HEK293 (cell line): ENCODE results near the gene FGFR2.

Experiments
- GFI1B ChIP-seq: fragments of 450-650 bp; formaldehyde crosslinking; IDR thresholded peaks from 2 replicates; pipeline ENCODE4 v1.5.1; 2016; ENCODE audit warnings: missing biosample characterization, missing genetic modification characterization
- MEIS1 ChIP-seq: sonication (generic); formaldehyde crosslinking; IDR thresholded peaks from 2 replicates; pipeline ENCODE4 v1.8.1; 2022; ENCODE audit warnings: missing genetic modification reagents, mild to moderate bottlenecking, borderline replicate concordance
- MYNN ChIP-seq: fragments of 450-650 bp; formaldehyde crosslinking; IDR thresholded peaks from 2 replicates; pipeline ENCODE4 v1.5.1; 2016; ENCODE audit warnings: missing biosample characterization, missing genetic modification characterization, borderline replicate concordance
- MZF1 ChIP-seq: fragments of 450-650 bp; formaldehyde crosslinking; IDR thresholded peaks from 2 replicates; pipeline ENCODE4 v1.5.1; 2017; ENCODE audit warnings: missing biosample characterization, missing genetic modification characterization, borderline replicate concordance
- SETDB1 ChIP-seq: IDR thresholded peaks from one replicate; pipeline ENCODE4 v1.6.1; 2017; ENCODE audit warnings: mild to moderate bottlenecking, low read length, moderate library complexity, mixed read lengths; ENCODE audit not compliant: insufficient read length
- ZBTB26 ChIP-seq: fragments of 450-650 bp; formaldehyde crosslinking; optimal IDR thresholded peaks from 2 replicates; pipeline ENCODE3; 2016; ENCODE audit warnings: missing biosample characterization, mild to moderate bottlenecking, missing genetic modification characterization
- ZFP37 ChIP-seq: fragments of 450-650 bp; formaldehyde crosslinking; IDR thresholded peaks from 2 replicates; pipeline ENCODE4 v1.5.1; 2016; ENCODE audit warnings: missing biosample characterization, missing genetic modification characterization
- ZFP69B ChIP-seq: fragments of 450-650 bp; formaldehyde crosslinking; IDR thresholded peaks from 2 replicates; pipeline ENCODE4 v1.5.1; 2016; ENCODE audit warnings: missing biosample characterization, missing genetic modification characterization
- ZNF10 ChIP-seq: fragments of 450-650 bp; formaldehyde crosslinking; IDR thresholded peaks from 2 replicates; pipeline ENCODE4 v1.5.1; 2017; ENCODE audit warnings: missing biosample characterization, missing genetic modification characterization
- ZNF132 ChIP-seq: fragments of 450-650 bp; formaldehyde crosslinking; IDR thresholded peaks from 2 replicates; pipeline ENCODE4 v1.5.1; 2017; ENCODE audit warnings: missing biosample characterization, missing genetic modification characterization, borderline replicate concordance
- ZNF133 ChIP-seq: fragments of 450-650 bp; formaldehyde crosslinking; IDR thresholded peaks from 2 replicates; pipeline ENCODE4 v1.5.1; 2016; ENCODE audit warnings: missing biosample characterization, missing genetic modification characterization
- ZNF175 ChIP-seq: fragments of 450-650 bp; formaldehyde crosslinking; IDR thresholded peaks from 2 replicates; pipeline ENCODE4 v1.5.1; 2016; ENCODE audit warnings: missing biosample characterization, missing genetic modification characterization
- ZNF248 ChIP-seq: fragments of 450-650 bp; formaldehyde crosslinking; IDR thresholded peaks from 2 replicates; pipeline ENCODE4 v1.5.1; 2017; ENCODE audit warnings: missing biosample characterization, missing genetic modification characterization
- ZNF292 ChIP-seq: fragments of 450-650 bp; formaldehyde crosslinking; IDR thresholded peaks from 2 replicates; pipeline ENCODE4 v1.5.1; 2016; ENCODE audit warnings: low read depth, missing biosample characterization, missing genetic modification characterization, borderline replicate concordance
- ZNF416 ChIP-seq: fragments of 450-650 bp; formaldehyde crosslinking; IDR thresholded peaks from 2 replicates; pipeline ENCODE4 v1.5.1; 2016; ENCODE audit warnings: missing biosample characterization, missing genetic modification characterization
- ZNF544 ChIP-seq: fragments of 450-650 bp; formaldehyde crosslinking; IDR thresholded peaks from 2 replicates; pipeline ENCODE4 v1.5.0; 2017; ENCODE audit warnings: missing biosample characterization, missing genetic modification characterization
- ZNF645 ChIP-seq: fragments of 450-650 bp; formaldehyde crosslinking; IDR thresholded peaks from 2 replicates; pipeline ENCODE4; 2016; ENCODE audit warnings: missing biosample characterization, missing genetic modification characterization
- ZNF654 ChIP-seq: fragments of 450-650 bp; formaldehyde crosslinking; IDR thresholded peaks from 2 replicates; pipeline ENCODE4 v1.5.1; 2016; ENCODE audit warnings: low read depth, missing biosample characterization, missing genetic modification characterization
- ZNF701 ChIP-seq: fragments of 450-650 bp; formaldehyde crosslinking; IDR thresholded peaks from 2 replicates; pipeline ENCODE4 v1.5.1; 2016; ENCODE audit warnings: missing biosample characterization, missing genetic modification characterization
- ZNF76 ChIP-seq: fragments of 450-650 bp; formaldehyde crosslinking; IDR thresholded peaks from 2 replicates; pipeline ENCODE4; 2016; ENCODE audit warnings: low read depth, missing biosample characterization, missing genetic modification characterization, borderline replicate concordance
- ZNF776 ChIP-seq: fragments of 450-650 bp; formaldehyde crosslinking; IDR thresholded peaks from 2 replicates; pipeline ENCODE4 v1.5.0; 2017; ENCODE audit warnings: missing biosample characterization, missing genetic modification characterization, borderline replicate concordance
- ZNF777 ChIP-seq: fragments of 450-650 bp; formaldehyde crosslinking; IDR thresholded peaks from 2 replicates; pipeline ENCODE4 v1.5.1; 2017; ENCODE audit warnings: missing biosample characterization, missing genetic modification characterization, borderline replicate concordance
- ZNF792 ChIP-seq: fragments of 450-650 bp; formaldehyde crosslinking; IDR thresholded peaks from 2 replicates; pipeline ENCODE4 v1.5.1; 2016; ENCODE audit warnings: missing biosample characterization, missing genetic modification characterization
- ZNF837 ChIP-seq: fragments of 450-650 bp; formaldehyde crosslinking; IDR thresholded peaks from 2 replicates; pipeline ENCODE4 v1.5.1; 2016; ENCODE audit warnings: missing biosample characterization, missing genetic modification characterization
- ZSCAN23 ChIP-seq: fragments of 450-650 bp; formaldehyde crosslinking; IDR thresholded peaks from 2 replicates; pipeline ENCODE4 v1.5.1; 2016; ENCODE audit warnings: missing biosample characterization, missing genetic modification characterization
- TF ChIP-seq, protein P1 (sequence below): fragments of 450-650 bp; formaldehyde crosslinking; IDR thresholded peaks from 2 replicates; pipeline ENCODE4 v1.5.0; 2017; ENCODE audit warnings: missing biosample characterization, missing genetic modification characterization, borderline replicate concordance
- TF ChIP-seq, protein P2 (sequence below): fragments of 450-650 bp; formaldehyde crosslinking; IDR thresholded peaks from 2 replicates; pipeline ENCODE4 v1.5.1; 2016; ENCODE audit warnings: missing biosample characterization, missing genetic modification characterization
- TF ChIP-seq, protein P3 (sequence below): fragments of 450-650 bp; formaldehyde crosslinking; IDR thresholded peaks from 2 replicates; pipeline ENCODE4 v1.5.1; 2016; ENCODE audit warnings: missing biosample characterization, missing genetic modification characterization
- TF ChIP-seq, protein P4 (sequence below): sonication (generic); formaldehyde crosslinking; IDR thresholded peaks from 2 replicates; pipeline ENCODE4 v1.8.1; 2022; ENCODE audit warnings: mild to moderate bottlenecking, moderate library complexity, missing genetic modification reagents

FGFR2 gene

GRCh38 chr10:121598263-121599249 lies at the start of gene FGFR2 (continued):
- TF ChIP-seq GFI1B (tag by site-specific recombination): no peak
- TF ChIP-seq ZNF654 (tag by site-specific recombination): no peak
- no peak for TF ChIP-seq ZNF544
- TF ChIP-seq ZNF10 (tag by site-specific recombination): peak; percentile 7; the same call in 1 of the 2 replicates
- TF ChIP-seq ZFP37: no peak
- no peak for TF ChIP-seq ZNF792 (tag by site-specific recombination)
- no peak for TF ChIP-seq ZBTB26 (tag by site-specific recombination)
- no peak for TF ChIP-seq ZNF175 (tag by site-specific recombination)
- no peak; the same call in 1 of the 2 replicates for TF ChIP-seq ZNF76 (tag by site-specific recombination)
- no peak for TF ChIP-seq MYNN (tag by site-specific recombination)
- no peak for TF ChIP-seq ZNF837
- TF ChIP-seq ZSCAN23: no peak
- TF ChIP-seq ZNF777 (tag by site-specific recombination): no peak
- TF ChIP-seq MEIS1 (CRISPR knock-in tag): no peak
- TF ChIP-seq, protein P1, sequence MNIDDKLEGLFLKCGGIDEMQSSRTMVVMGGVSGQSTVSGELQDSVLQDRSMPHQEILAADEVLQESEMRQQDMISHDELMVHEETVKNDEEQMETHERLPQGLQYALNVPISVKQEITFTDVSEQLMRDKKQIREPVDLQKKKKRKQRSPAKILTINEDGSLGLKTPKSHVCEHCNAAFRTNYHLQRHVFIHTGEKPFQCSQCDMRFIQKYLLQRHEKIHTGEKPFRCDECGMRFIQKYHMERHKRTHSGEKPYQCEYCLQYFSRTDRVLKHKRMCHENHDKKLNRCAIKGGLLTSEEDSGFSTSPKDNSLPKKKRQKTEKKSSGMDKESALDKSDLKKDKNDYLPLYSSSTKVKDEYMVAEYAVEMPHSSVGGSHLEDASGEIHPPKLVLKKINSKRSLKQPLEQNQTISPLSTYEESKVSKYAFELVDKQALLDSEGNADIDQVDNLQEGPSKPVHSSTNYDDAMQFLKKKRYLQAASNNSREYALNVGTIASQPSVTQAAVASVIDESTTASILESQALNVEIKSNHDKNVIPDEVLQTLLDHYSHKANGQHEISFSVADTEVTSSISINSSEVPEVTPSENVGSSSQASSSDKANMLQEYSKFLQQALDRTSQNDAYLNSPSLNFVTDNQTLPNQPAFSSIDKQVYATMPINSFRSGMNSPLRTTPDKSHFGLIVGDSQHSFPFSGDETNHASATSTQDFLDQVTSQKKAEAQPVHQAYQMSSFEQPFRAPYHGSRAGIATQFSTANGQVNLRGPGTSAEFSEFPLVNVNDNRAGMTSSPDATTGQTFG (tag by site-specific recombination): no peak
- TF ChIP-seq ZNF776 (tag by site-specific recombination): no peak
- no peak for TF ChIP-seq ZFP69B (tag by site-specific recombination)
- peak; percentile 76; the same call in 1 of the 2 replicates for TF ChIP-seq MZF1 (tag by site-specific recombination)
- no peak for TF ChIP-seq ZNF416 (tag by site-specific recombination)
- TF ChIP-seq ZNF133 (tag by site-specific recombination): no peak
- no peak for TF ChIP-seq ZNF645 (tag by site-specific recombination)
- TF ChIP-seq, protein P2, sequence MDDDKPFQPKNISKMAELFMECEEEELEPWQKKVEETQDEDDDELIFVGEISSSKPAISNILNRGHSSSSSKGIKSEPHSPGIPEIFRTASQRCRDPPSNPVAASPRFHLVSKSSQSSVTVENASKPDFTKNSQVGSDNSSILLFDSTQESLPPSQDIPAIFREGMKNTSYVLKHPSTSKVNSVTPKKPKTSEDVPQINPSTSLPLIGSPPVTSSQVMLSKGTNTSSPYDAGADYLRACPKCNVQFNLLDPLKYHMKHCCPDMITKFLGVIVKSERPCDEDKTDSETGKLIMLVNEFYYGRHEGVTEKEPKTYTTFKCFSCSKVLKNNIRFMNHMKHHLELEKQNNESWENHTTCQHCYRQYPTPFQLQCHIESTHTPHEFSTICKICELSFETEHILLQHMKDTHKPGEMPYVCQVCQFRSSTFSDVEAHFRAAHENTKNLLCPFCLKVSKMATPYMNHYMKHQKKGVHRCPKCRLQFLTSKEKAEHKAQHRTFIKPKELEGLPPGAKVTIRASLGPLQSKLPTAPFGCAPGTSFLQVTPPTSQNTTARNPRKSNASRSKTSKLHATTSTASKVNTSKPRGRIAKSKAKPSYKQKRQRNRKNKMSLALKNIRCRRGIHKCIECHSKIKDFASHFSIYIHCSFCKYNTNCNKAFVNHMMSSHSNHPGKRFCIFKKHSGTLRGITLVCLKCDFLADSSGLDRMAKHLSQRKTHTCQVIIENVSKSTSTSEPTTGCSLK (tag by site-specific recombination): no peak
- TF ChIP-seq, protein P3, sequence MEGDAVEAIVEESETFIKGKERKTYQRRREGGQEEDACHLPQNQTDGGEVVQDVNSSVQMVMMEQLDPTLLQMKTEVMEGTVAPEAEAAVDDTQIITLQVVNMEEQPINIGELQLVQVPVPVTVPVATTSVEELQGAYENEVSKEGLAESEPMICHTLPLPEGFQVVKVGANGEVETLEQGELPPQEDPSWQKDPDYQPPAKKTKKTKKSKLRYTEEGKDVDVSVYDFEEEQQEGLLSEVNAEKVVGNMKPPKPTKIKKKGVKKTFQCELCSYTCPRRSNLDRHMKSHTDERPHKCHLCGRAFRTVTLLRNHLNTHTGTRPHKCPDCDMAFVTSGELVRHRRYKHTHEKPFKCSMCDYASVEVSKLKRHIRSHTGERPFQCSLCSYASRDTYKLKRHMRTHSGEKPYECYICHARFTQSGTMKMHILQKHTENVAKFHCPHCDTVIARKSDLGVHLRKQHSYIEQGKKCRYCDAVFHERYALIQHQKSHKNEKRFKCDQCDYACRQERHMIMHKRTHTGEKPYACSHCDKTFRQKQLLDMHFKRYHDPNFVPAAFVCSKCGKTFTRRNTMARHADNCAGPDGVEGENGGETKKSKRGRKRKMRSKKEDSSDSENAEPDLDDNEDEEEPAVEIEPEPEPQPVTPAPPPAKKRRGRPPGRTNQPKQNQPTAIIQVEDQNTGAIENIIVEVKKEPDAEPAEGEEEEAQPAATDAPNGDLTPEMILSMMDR (tag by site-specific recombination): no peak
- TF ChIP-seq ZNF292: no peak
- TF ChIP-seq ZNF132 (tag by site-specific recombination): no peak
- TF ChIP-seq ZNF701 (tag by site-specific recombination): no peak
- TF ChIP-seq, protein P4, sequence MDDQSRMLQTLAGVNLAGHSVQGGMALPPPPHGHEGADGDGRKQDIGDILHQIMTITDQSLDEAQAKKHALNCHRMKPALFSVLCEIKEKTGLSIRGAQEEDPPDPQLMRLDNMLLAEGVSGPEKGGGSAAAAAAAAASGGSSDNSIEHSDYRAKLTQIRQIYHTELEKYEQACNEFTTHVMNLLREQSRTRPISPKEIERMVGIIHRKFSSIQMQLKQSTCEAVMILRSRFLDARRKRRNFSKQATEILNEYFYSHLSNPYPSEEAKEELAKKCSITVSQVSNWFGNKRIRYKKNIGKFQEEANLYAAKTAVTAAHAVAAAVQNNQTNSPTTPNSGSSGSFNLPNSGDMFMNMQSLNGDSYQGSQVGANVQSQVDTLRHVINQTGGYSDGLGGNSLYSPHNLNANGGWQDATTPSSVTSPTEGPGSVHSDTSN: peak; percentile 91
- no peak for TF ChIP-seq SETDB1
- no peak for TF ChIP-seq ZNF248 (tag by site-specific recombination)
